GM12872 (cell line): ENCODE data around the gene ARMC6.
A peak's percentile ranks its signal among the peaks of the same experiment; 100 is the strongest.

Experiments used
- TF ChIP-seq, protein P1 (sequence below): IDR thresholded peaks from 3 replicates; pipeline ENCODE4 v1.5.1; 2011; ENCODE audit warnings: low read depth, mild to moderate bottlenecking, low read length, moderate library complexity; ENCODE audit not compliant: insufficient read depth

ARMC6 gene

DNA sequence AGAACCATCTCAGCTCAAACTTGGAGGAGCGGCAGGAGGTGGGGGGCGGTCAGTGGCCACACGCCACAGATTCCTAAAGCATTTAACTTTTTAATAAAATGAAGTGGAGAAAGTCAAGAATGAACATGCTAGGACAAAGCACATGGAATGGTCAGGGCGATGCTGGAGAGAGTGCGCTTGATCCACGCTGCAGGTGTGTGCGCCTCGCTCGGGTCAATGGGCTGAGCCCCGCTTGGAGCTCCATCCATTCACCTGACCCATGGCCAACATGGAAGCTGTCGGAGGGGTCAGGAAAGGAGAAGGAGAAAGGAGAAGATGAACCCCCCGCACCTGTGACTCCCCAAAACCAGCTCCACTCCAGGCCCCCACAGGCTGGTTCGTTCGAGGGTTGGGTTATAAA is 41.9 kb upstream of the ARMC6 start:
- TF ChIP-seq, protein P1, sequence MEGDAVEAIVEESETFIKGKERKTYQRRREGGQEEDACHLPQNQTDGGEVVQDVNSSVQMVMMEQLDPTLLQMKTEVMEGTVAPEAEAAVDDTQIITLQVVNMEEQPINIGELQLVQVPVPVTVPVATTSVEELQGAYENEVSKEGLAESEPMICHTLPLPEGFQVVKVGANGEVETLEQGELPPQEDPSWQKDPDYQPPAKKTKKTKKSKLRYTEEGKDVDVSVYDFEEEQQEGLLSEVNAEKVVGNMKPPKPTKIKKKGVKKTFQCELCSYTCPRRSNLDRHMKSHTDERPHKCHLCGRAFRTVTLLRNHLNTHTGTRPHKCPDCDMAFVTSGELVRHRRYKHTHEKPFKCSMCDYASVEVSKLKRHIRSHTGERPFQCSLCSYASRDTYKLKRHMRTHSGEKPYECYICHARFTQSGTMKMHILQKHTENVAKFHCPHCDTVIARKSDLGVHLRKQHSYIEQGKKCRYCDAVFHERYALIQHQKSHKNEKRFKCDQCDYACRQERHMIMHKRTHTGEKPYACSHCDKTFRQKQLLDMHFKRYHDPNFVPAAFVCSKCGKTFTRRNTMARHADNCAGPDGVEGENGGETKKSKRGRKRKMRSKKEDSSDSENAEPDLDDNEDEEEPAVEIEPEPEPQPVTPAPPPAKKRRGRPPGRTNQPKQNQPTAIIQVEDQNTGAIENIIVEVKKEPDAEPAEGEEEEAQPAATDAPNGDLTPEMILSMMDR: no peak

DNA sequence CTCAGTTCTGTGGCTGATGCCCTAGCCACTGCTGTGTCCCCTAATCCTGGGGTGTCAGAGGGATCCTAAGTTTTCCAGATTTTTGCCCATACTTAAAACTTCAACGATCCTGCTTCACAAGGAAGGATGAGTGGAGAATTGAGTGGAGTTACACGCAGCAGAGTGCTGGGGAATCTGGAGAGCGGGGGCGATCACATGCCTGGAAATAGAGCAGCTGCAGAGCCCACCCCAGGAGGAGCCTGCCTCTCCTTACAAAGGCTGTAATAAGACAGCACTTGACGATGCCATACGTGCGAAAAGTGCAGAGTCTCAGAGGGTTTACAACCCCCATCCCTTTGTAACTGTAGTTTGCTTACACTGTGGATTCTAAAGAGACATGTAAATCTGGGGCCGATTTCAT is 40.7 kb upstream of the ARMC6 start:
- TF ChIP-seq, protein P1: no peak

DNA sequence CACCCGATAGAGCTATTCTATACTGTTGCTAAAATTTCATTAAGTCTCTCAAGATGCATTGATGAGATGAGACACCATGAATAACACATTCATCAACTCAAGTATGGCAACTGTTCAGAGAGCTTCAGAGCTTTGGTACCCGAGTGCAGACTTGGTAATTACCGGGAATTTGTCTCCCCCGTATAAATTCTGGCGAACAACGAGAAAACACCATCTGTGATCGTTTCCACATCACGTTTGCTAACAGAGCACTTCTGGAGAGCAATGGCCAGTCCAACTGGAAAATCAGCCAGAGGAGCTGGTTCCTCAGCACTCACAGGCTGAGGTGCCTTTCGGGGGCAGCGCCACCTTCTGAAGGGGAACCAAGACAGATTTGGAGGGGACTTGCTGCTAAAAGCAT is 40.3 kb upstream of the ARMC6 start:
- TF ChIP-seq, protein P1: no peak

DNA sequence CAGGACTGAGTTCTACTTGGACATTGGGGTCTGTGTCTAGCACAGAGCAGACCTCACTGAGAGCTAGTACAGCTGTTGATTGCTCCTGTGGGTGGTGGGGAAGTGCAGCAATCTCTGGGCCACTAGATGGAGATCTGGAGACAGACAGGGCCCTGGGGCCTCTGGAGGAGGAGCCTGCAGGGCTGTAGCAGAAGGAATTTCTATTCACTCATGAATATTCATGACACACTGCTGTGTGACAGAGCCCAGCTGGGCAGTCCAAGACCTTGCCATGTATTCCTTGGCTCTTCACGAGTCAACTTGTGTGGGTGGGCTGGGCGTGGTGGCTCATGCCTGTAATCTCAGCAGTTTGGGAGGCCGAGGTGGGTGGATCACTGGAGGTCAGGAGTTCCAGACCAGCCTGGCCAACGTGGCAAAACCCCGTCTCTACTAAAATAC is 37.6 kb upstream of the ARMC6 start:
- TF ChIP-seq, protein P1: peak; percentile 55

DNA sequence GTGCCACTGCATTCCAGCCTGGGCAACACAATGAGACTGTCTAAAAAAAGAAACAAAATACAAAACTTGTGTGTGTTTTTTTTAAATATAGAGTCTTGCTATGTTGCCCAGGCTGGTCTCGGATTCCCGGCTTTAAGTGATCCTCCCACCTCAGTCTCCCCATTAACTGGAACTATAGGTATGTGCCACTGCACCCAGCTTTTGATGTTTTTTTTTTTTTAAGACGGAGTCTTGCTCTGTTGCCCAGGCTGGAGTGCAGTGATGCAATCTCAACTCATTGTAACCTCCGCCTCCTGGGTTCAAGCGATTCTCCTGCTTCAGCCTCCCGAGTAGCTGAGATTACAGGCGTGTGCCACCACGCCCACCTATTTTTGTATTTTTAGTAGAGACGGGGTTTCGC is 37.1 kb upstream of the ARMC6 start:
- TF ChIP-seq, protein P1: no peak

DNA sequence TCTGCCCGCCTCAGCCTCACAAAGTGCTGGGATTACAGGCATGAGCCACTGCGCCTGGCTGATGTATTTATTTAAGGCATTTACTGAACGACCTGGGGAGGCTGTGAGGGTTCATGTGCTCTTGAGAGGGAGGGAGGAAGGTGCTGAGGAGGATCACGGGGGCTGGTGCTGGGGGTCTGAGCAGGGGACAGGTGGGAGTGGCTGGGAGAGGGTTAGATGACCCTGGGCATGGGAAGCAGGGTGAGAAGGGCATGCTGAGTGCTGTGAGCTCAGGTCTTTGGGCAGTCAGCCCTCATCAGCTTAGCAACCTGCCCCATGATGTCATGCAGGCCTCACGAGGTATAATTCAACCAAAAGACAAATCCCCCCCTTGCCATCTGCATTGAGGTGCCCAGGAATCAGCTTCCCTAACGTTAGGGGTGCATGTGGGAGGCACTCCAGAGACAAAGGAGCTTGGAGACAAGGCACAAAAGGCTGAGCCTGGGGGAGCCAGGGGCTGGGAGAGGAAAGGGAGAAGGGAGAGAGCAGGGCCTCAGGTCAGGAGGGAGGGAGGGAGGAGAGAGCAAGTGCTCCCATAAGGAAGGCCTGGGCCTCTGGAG is 36.5 kb upstream of the ARMC6 start:
- TF ChIP-seq, protein P1: no peak

DNA sequence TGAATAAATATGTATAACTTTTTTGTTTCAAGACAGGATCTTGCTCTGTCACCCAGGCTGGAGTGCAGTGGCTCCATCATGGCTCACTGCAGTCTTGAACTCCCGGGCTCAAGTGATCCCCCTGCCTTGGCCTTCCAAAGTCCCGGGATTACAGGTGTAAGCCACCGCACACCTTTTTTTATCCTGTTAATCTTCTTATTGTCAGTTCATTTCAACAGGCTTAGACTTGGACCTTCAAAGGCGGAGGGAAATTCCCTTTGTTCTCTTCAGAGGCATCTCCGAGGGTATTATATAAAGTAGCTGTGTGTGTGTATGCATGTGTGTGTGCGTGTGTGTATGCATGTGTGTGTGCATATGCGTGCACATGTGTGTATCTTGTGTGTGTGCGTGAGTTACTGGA is 35.1 kb upstream of the ARMC6 start:
- TF ChIP-seq, protein P1: no peak
